Central memory CD8-positive, alpha-beta T cell (primary cell): ENCODE results near the gene DHFR.
A peak's percentile ranks its signal among the peaks of the same experiment; 100 is the strongest.

Experiments used
- ATAC-seq: fragments of 150-1000 bp; cut with Tn5 transposase; replicated peaks from 2 replicates; pipeline ENCODE4 v1.10.0; 2022; ENCODE audit warnings: mild to moderate bottlenecking, moderate FRiP score, moderate number of reproducible peaks; ENCODE audit not compliant: poor library complexity, severe bottlenecking; ENCODE audit errors: extremely low read depth
- DNase-seq, 2 donors: peaks; one replicate each; pipeline ENCODE4 v3.0.0; 2021; ENCODE audit warnings: low spot score in 2 of 2
- H3K27ac Mint-ChIP-seq: one replicate; pipeline ENCODE4 v1.8.0; 2022; ENCODE audit warnings: low read depth, mild to moderate bottlenecking, moderate library complexity, mixed read lengths
- H3K27me3 Mint-ChIP-seq: one replicate; pipeline ENCODE4 v1.8.0; 2022; ENCODE audit warnings: mixed read lengths
- H3K36me3 Mint-ChIP-seq: one replicate; pipeline ENCODE4 v1.8.0; 2022; ENCODE audit warnings: mild to moderate bottlenecking, moderate library complexity, mixed read lengths; ENCODE audit not compliant: insufficient read depth
- H3K4me1 Mint-ChIP-seq: one replicate; pipeline ENCODE4 v1.8.0; 2022; ENCODE audit warnings: mixed read lengths
- H3K4me3 Mint-ChIP-seq: one replicate; pipeline ENCODE4 v1.8.0; 2022; ENCODE audit warnings: mild to moderate bottlenecking, moderate library complexity, mixed read lengths
- H3K9me3 Mint-ChIP-seq: one replicate; pipeline ENCODE4 v1.8.0; 2022; ENCODE audit warnings: mixed read lengths

The DHFR gene

DNA sequence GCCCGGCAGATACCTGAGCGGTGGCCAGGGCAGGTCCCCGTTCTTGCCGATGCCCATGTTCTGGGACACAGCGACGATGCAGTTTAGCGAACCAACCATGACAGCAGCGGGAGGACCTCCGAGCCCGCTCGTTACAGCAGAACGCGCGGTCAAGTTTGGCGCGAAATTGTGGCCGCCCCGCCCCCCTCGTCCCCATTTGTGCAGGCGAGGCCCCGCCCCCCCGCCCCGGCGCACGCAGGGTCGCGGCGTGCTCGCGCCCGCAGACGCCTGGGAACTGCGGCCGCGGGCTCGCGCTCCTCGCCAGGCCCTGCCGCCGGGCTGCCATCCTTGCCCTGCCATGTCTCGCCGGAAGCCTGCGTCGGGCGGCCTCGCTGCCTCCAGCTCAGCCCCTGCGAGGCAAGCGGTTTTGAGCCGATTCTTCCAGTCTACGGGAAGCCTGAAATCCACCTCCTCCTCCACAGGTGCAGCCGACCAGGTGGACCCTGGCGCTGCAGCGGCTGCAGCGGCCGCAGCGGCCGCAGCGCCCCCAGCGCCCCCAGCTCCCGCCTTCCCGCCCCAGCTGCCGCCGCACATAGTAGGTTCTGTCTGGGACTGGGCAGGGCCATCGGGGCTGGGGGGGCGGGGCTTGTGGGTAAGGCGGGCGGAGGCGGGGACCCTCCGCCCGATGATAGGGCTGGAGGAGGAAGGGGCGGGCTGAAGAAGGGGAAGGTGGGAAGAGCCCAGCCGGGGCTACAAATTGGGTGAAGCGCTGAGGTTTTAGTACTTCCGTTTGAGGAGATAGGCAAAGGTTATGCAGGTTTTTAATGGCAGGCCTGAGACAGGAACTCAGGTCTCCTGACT is at the start of gene DHFR, which contains the start of gene MSH3:
TSS of gene DHFR (minus strand) at position 593 of the 840 bp plus-strand sequence. CDS start at position 99, 494 bp downstream.
TSS of gene MSH3 (plus strand) at position 262 of the 840 bp plus-strand sequence. CDS start at position 338, 76 bp downstream.
- H3K27me3 Mint-ChIP-seq, result no peaks in the 10 kb centered on the region
- H3K36me3 Mint-ChIP-seq, result peaks cover 16% of the 10 kb centered on the region
- peaks cover 17% of the 10 kb centered on the region for H3K4me1 Mint-ChIP-seq
- H3K9me3 Mint-ChIP-seq, result no peaks in the 10 kb centered on the region
- DNase-seq, result peak; percentile 80
- H3K4me3 Mint-ChIP-seq, result peak within 1 kb of the TSS; percentile 81
- peak; percentile 44 for ATAC-seq
- H3K27ac Mint-ChIP-seq, result peak within 1 kb of the TSS; percentile 75

DNA sequence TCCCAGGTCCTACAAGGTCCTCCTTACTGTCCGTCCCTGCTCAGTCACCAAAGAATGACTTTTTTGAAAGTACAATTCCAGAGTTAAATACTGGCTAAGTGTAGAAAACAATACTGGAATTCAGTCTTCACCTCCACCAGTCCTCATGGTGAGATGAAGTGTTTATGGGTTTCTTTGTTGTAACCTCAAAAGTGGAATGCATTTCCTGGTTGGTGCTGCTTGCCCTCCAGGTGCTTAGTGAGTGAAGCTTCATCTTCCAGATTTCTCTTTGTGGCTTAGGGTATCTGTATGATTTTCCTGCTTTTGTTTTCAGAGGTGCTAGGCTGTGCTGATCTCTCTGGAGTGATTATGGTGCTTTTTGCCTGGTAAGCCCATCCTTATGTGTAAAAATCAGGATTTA is 49.4 kb upstream of the DHFR start:
- ATAC-seq, result no peak
- H3K27ac Mint-ChIP-seq, result peak overlapping the region; percentile 46
- no peaks in the 10 kb centered on the region for H3K27me3 Mint-ChIP-seq
- no peak for DNase-seq
- no peak overlapping the region for H3K4me3 Mint-ChIP-seq
- H3K36me3 Mint-ChIP-seq, result peaks cover 5% of the 10 kb centered on the region
- peaks cover 23% of the 10 kb centered on the region for H3K4me1 Mint-ChIP-seq
- no peaks in the 10 kb centered on the region for H3K9me3 Mint-ChIP-seq

DNA sequence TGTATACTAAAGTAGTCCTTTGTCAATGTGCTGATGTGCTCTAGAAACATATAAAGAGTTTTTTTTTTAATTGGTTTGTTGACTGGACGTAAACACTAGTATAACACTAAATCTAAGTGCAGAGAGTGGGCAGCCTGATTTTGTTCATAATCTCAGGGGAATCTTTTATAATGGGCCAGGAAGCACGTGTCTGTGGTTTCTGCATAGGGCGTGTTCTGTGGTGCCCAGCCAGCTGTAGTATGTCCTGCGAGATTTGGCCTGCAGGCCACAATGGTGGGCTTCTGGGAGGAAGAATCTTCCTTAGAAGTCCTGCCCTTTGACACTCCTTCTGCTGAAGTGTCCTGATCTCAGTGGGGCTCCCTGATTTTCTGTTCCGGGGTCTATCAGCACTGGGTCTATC is 49.0 kb upstream of the DHFR start:
- Mint-ChIP-seq H3K4me1 (peaks cover 23% of the 10 kb centered on the region), H3K4me3 (no peak overlapping the region), H3K27ac (peak overlapping the region; percentile 46), H3K27me3 (no peaks in the 10 kb centered on the region), H3K9me3 (no peaks in the 10 kb centered on the region), H3K36me3 (peaks cover 5% of the 10 kb centered on the region)
- ATAC-seq, result no peak
- DNase-seq, result no peak

DNA sequence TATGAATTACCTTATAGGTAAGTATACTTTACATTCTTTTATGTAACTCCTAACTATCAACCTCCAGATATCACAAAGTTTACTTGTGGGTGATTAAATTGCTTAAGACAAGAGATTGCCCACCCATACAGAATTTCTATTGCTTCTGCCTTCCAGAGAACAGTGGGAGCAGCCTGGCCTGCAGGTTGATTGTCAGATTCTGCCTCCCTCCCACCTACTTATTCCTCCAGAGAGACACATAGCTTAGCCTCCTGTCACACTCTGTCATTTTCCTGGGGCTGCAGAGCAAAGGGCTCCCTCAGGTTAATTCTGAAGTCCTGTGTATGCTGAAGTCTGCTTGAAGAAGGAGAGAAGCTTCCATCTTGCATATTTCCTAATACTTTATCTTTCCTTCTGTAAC is 48.5 kb upstream of the DHFR start:
- H3K36me3 Mint-ChIP-seq, result peaks cover 9% of the 10 kb centered on the region
- H3K27me3 Mint-ChIP-seq, result no peaks in the 10 kb centered on the region
- H3K9me3 Mint-ChIP-seq, result no peaks in the 10 kb centered on the region
- H3K4me1 Mint-ChIP-seq, result peaks cover 23% of the 10 kb centered on the region
- DNase-seq, result no peak
- no peak overlapping the region for H3K4me3 Mint-ChIP-seq
- peak overlapping the region; percentile 46 for H3K27ac Mint-ChIP-seq
- ATAC-seq, result no peak

DNA sequence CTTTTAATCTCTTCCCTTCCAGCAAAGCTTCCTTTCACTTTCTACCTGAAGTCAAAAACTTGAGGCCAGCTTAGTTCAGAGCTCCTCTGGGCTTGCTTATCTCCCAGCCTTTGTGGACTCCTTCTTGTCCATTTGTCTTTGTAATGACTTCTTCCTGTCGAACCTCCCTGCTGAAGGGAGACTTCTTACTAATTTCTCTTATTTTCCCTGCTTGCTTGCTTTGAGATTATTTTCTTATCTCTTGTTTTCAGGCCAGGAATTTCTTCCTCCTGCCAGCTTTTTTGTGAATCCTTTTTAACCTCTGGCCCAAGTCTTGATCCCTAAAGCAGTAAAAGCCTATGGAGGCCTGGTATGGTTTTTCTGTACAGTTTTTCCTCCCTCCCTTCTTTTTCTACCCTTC is 46.8 kb upstream of the DHFR start:
- peaks cover 23% of the 10 kb centered on the region for H3K4me1 Mint-ChIP-seq
- no peak overlapping the region for H3K4me3 Mint-ChIP-seq
- no peaks in the 10 kb centered on the region for H3K9me3 Mint-ChIP-seq
- H3K36me3 Mint-ChIP-seq, result peaks cover 10% of the 10 kb centered on the region
- no peak for DNase-seq
- H3K27me3 Mint-ChIP-seq, result no peaks in the 10 kb centered on the region
- no peak overlapping the region for H3K27ac Mint-ChIP-seq
- ATAC-seq, result no peak

GRCh38 chr5:80698369-80698768 is 43.6 kb upstream of the DHFR start:
- Mint-ChIP-seq H3K4me3 (no peak overlapping the region), H3K4me1 (peaks cover 18% of the 10 kb centered on the region), H3K9me3 (no peaks in the 10 kb centered on the region), H3K27me3 (no peaks in the 10 kb centered on the region), H3K36me3 (peaks cover 11% of the 10 kb centered on the region), H3K27ac (no peak overlapping the region)
- ATAC-seq (no peak), DNase-seq (no peak)

- peaks cover 10% of the 10 kb centered on the region for H3K36me3 Mint-ChIP-seq
- no peak overlapping the region for H3K27ac Mint-ChIP-seq
- DNase-seq, result no peak
- no peaks in the 10 kb centered on the region for H3K9me3 Mint-ChIP-seq
- H3K27me3 Mint-ChIP-seq, result no peaks in the 10 kb centered on the region
- H3K4me3 Mint-ChIP-seq, result no peak overlapping the region
- ATAC-seq, result no peak
- H3K4me1 Mint-ChIP-seq, result peaks cover 17% of the 10 kb centered on the region
Observed at GRCh38 chr5:80697100-80697499, 42.3 kb upstream of the DHFR start.

- H3K36me3 Mint-ChIP-seq, result peaks cover 6% of the 10 kb centered on the region
- ATAC-seq, result no peak
- no peaks in the 10 kb centered on the region for H3K9me3 Mint-ChIP-seq
- H3K27ac Mint-ChIP-seq, result no peak overlapping the region
- H3K4me1 Mint-ChIP-seq, result peaks cover 14% of the 10 kb centered on the region
- no peaks in the 10 kb centered on the region for H3K27me3 Mint-ChIP-seq
- no peak for DNase-seq
- no peak overlapping the region for H3K4me3 Mint-ChIP-seq
Observed at GRCh38 chr5:80696450-80696849, 41.7 kb upstream of the DHFR start.

- Mint-ChIP-seq H3K36me3 (peaks cover 6% of the 10 kb centered on the region), H3K27me3 (no peaks in the 10 kb centered on the region), H3K27ac (peak overlapping the region; percentile 62), H3K4me3 (no peak overlapping the region), H3K4me1 (peaks cover 11% of the 10 kb centered on the region), H3K9me3 (no peaks in the 10 kb centered on the region)
- no peak for DNase-seq
- no peak for ATAC-seq
Observed at GRCh38 chr5:80695666-80696065, 40.9 kb upstream of the DHFR start.

DNA sequence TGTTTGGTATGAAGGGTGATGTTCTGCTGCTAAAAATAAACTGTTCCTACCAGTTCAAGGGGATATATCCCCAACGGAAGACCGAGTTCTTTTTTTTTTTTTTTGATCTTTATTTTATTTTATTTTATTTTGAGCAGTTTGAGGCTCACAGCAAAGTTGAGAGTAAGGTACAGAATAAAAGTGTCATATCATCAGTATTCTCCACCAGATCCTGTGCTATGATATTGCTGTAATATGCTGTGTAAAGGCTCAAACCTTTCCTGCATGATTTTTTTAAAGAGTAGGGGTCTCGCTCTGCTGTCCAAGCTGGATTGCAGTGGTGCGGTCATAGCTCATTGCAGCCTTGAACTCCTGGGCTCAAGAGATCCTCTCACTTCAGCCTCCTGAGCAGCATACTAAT is 34.8 kb upstream of the DHFR start:
- DNase-seq (no peak), ATAC-seq (no peak)
- Mint-ChIP-seq H3K36me3 (peaks cover 2% of the 10 kb centered on the region), H3K4me3 (no peak overlapping the region), H3K27me3 (no peaks in the 10 kb centered on the region), H3K27ac (no peak overlapping the region), H3K9me3 (no peaks in the 10 kb centered on the region), H3K4me1 (peaks cover 12% of the 10 kb centered on the region)

DNA sequence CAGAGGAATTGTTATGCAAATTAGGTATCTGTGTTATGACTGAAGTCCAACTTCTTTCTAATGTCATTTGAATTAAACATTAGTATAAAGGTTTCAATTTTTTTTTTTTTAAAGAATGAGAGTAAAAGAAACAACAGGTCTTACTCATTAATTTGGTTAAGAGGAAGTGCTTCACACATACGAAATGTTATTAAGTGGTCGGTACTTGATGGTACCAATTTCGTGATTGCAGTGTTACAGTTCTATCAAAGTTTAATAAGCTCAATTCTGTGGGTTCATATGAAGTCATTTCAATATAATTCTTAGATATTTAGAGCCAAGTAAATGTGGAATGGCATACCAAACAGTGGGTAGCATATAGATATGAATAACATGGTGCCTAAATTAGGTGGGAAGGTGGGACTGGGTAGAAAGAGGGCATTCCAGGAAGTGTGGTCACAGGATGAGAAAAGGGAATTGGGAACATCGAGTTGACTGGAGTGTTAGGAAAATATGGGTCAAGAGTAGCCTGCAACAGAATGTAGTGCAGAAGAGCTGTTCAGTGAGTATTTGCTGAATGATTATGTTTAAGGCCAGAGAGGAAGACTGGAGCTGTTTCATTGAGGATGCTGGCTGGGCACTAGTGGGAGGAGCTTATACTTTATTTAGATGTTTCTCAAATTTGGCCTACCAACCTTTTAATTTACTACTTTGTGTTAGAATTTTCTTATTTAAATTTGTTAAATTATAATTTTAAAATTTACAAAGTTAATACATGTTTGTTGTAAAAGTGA is 34.1 kb upstream of the DHFR start:
- DNase-seq (no peak), ATAC-seq (no peak)
- Mint-ChIP-seq H3K4me1 (peaks cover 12% of the 10 kb centered on the region), H3K27ac (no peak overlapping the region), H3K27me3 (no peaks in the 10 kb centered on the region), H3K4me3 (peak overlapping the region; percentile 8), H3K9me3 (no peaks in the 10 kb centered on the region), H3K36me3 (peaks cover 5% of the 10 kb centered on the region)

- ATAC-seq (no peak), DNase-seq (no peak)
- peaks cover 12% of the 10 kb centered on the region for H3K36me3 Mint-ChIP-seq
- H3K27me3 Mint-ChIP-seq, result no peaks in the 10 kb centered on the region
- H3K4me3 Mint-ChIP-seq, result no peak overlapping the region
- no peaks in the 10 kb centered on the region for H3K9me3 Mint-ChIP-seq
- H3K27ac Mint-ChIP-seq, result no peak overlapping the region
- peaks cover 12% of the 10 kb centered on the region for H3K4me1 Mint-ChIP-seq
Observed at GRCh38 chr5:80686757-80687156, 32.0 kb upstream of the DHFR start.

DNA sequence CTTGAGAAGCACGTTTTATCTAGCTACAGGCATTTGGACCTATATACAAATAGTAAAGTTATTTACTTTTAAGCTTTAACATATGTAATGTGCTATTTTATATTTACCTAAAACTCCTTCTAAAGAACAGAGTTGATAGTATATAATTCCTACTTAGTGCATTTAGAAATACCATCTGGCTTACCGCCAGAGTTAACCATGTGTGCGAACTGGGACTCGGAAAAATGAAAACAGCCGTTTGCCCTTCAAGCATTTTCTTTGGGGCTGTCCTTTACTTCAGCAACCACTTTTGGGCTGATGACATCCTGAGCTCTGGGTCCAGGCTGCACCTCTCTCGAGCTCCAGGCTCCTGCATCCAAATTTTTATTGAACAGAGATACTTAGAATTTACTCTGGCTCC is 21.9 kb upstream of the DHFR start:
- H3K9me3 Mint-ChIP-seq, result no peaks in the 10 kb centered on the region
- no peak for DNase-seq
- no peak overlapping the region for H3K4me3 Mint-ChIP-seq
- no peak overlapping the region for H3K27ac Mint-ChIP-seq
- ATAC-seq, result no peak
- H3K27me3 Mint-ChIP-seq, result no peaks in the 10 kb centered on the region
- no peaks in the 10 kb centered on the region for H3K4me1 Mint-ChIP-seq
- H3K36me3 Mint-ChIP-seq, result peaks cover 36% of the 10 kb centered on the region
